C4-2B (cell line): ENCODE data around the gene CDCA5.

Source experiments
- ZFX ChIP-seq: fragments of 450-650 bp; IDR thresholded peaks from 2 replicates; pipeline ENCODE4 v1.6.1; 2017
- TF ChIP-seq, protein P1 (sequence below): fragments of 450-650 bp; conservative IDR thresholded peaks from 2 replicates; pipeline ENCODE4 v1.5.1; 2017; ENCODE audit warnings: mild to moderate bottlenecking

DNA sequence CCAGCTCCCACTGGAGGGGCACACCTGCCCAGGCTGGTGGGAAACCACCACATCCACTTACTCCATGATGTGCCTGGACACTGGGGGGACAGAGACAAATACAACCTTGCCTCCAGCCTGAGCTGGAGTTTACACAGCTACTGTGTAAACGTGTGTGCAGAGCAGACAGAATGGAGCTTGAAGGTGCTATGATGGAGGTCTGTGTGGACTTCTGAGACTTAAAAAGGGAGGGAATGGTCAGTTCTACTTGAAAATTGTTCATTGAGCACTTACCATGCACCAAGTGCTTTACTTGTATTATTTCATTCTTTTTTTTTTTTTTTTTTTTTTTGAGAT is 11.2 kb downstream of the CDCA5 start:
- TF ChIP-seq, protein P1, sequence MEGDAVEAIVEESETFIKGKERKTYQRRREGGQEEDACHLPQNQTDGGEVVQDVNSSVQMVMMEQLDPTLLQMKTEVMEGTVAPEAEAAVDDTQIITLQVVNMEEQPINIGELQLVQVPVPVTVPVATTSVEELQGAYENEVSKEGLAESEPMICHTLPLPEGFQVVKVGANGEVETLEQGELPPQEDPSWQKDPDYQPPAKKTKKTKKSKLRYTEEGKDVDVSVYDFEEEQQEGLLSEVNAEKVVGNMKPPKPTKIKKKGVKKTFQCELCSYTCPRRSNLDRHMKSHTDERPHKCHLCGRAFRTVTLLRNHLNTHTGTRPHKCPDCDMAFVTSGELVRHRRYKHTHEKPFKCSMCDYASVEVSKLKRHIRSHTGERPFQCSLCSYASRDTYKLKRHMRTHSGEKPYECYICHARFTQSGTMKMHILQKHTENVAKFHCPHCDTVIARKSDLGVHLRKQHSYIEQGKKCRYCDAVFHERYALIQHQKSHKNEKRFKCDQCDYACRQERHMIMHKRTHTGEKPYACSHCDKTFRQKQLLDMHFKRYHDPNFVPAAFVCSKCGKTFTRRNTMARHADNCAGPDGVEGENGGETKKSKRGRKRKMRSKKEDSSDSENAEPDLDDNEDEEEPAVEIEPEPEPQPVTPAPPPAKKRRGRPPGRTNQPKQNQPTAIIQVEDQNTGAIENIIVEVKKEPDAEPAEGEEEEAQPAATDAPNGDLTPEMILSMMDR, result no peak
- TF ChIP-seq ZFX, result no peak
